Measurements from ENCODE around the gene IFNAR1.

IFNAR1 gene

GRCh38 chr21:33324291-33325221, at the start of gene IFNAR1:
TSS of gene IFNAR1 (plus strand) at chr21:33324970. CDS start at chr21:33325056, 86 bp downstream.
- FAIRE-seq = no peak

GRCh38 chr21:33278721-33279120, 46.0 kb upstream of the IFNAR1 start:
- FAIRE-seq = no peak

GRCh38 chr21:33279330-33279820, 45.4 kb upstream of the IFNAR1 start:
- no peak for FAIRE-seq

GRCh38 chr21:33281096-33281652, 43.6 kb upstream of the IFNAR1 start:
- no peak for FAIRE-seq

- no peak for FAIRE-seq
Observed at GRCh38 chr21:33283203-33283602, 41.6 kb upstream of the IFNAR1 start.

- FAIRE-seq = no peak
Observed at GRCh38 chr21:33286076-33286475, 38.7 kb upstream of the IFNAR1 start.

- peak; percentile 96 for FAIRE-seq
Observed at GRCh38 chr21:33286600-33287456, 37.9 kb upstream of the IFNAR1 start.

GRCh38 chr21:33289199-33289819, 35.5 kb upstream of the IFNAR1 start:
- no peak for FAIRE-seq

- no peak for FAIRE-seq
Observed at GRCh38 chr21:33290441-33290840, 34.3 kb upstream of the IFNAR1 start.

- no peak for FAIRE-seq
Observed at GRCh38 chr21:33291686-33292085, 33.1 kb upstream of the IFNAR1 start.

GRCh38 chr21:33292724-33293123, 32.0 kb upstream of the IFNAR1 start:
- FAIRE-seq = no peak

- FAIRE-seq = no peak
Observed at GRCh38 chr21:33293136-33293535, 31.6 kb upstream of the IFNAR1 start.

- FAIRE-seq = no peak
Observed at GRCh38 chr21:33293811-33294216, 31.0 kb upstream of the IFNAR1 start.

GRCh38 chr21:33296156-33296555, 28.6 kb upstream of the IFNAR1 start:
- FAIRE-seq = no peak

- no peak for FAIRE-seq
Observed at GRCh38 chr21:33299181-33299752, 25.5 kb upstream of the IFNAR1 start.

- FAIRE-seq = no peak
Observed at GRCh38 chr21:33300701-33301631, 23.8 kb upstream of the IFNAR1 start.

- FAIRE-seq = no peak
Observed at GRCh38 chr21:33301632-33302002, 23.2 kb upstream of the IFNAR1 start.

- no peak for FAIRE-seq
Observed at GRCh38 chr21:33302055-33302454, 22.7 kb upstream of the IFNAR1 start.

- no peak for FAIRE-seq
Observed at GRCh38 chr21:33302796-33303195, 22.0 kb upstream of the IFNAR1 start.

GRCh38 chr21:33305344-33305671, 19.5 kb upstream of the IFNAR1 start:
- FAIRE-seq = no peak

- no peak for FAIRE-seq
Observed at GRCh38 chr21:33305938-33306337, 18.8 kb upstream of the IFNAR1 start.
